Activated gamma-delta T cell (primary cell): ENCODE data around the gene CPPED1.

Experiments used
- DNase-seq: peaks from one replicate; lab custom pipeline; 2025; lab: John Stamatoyannopoulos, UW

Gene CPPED1

GRCh38 chr16:12735805-12736204, 67.9 kb downstream of the CPPED1 start:
- DNase-seq, result no peak

- DNase-seq, result no peak
These were observed 71.1 kb downstream of the CPPED1 start for GRCh38 chr16:12732600-12732999.

GRCh38 chr16:12729448-12729847, 74.2 kb downstream of the CPPED1 start:
- no peak for DNase-seq

- DNase-seq, result no peak
These were observed 75.2 kb downstream of the CPPED1 start for GRCh38 chr16:12728469-12728868.

GRCh38 chr16:12724226-12724625, 79.5 kb downstream of the CPPED1 start:
- DNase-seq, result no peak

- no peak for DNase-seq
These were observed 80.0 kb downstream of the CPPED1 start for GRCh38 chr16:12723681-12724080.

GRCh38 chr16:12721841-12722421, 81.8 kb downstream of the CPPED1 start:
- no peak for DNase-seq

GRCh38 chr16:12719972-12720371, 83.7 kb downstream of the CPPED1 start:
- no peak for DNase-seq

GRCh38 chr16:12716658-12717057, 87.0 kb downstream of the CPPED1 start:
- DNase-seq, result no peak

- no peak for DNase-seq
These were observed 93.9 kb downstream of the CPPED1 start for GRCh38 chr16:12709807-12710206.

GRCh38 chr16:12708266-12708665, 95.4 kb downstream of the CPPED1 start:
- DNase-seq, result no peak

GRCh38 chr16:12706628-12707027, 97.1 kb downstream of the CPPED1 start:
- no peak for DNase-seq

- DNase-seq, result no peak
These were observed 99.1 kb downstream of the CPPED1 start for GRCh38 chr16:12704492-12705111.

- no peak for DNase-seq
These were observed 99.8 kb downstream of the CPPED1 start for GRCh38 chr16:12703935-12704334.

GRCh38 chr16:12700161-12700560, 103.5 kb downstream of the CPPED1 start:
- no peak for DNase-seq

- DNase-seq, result no peak
These were observed 104.5 kb downstream of the CPPED1 start for GRCh38 chr16:12699161-12699560.

- DNase-seq, result no peak
These were observed 106.2 kb downstream of the CPPED1 start for GRCh38 chr16:12697437-12697836.

GRCh38 chr16:12695454-12695853, 108.2 kb downstream of the CPPED1 start:
- no peak for DNase-seq

- no peak for DNase-seq
These were observed 113.7 kb downstream of the CPPED1 start for GRCh38 chr16:12690024-12690423.

- no peak for DNase-seq
These were observed 114.5 kb downstream of the CPPED1 start for GRCh38 chr16:12688951-12689850.

- DNase-seq, result no peak
These were observed 117.9 kb downstream of the CPPED1 start for GRCh38 chr16:12685806-12686205.

- DNase-seq, result no peak
These were observed 121.1 kb downstream of the CPPED1 start for GRCh38 chr16:12682432-12683165.
